SK-N-SH treated with all-trans-retinoic acid at 6 μM for 48 hours (cell line): Measurements from ENCODE around the gene MIER1.

Experiments
- ATAC-seq: fragments of 200-7000 bp; cut with Tn5 transposase; 3 replicates; pipeline ENCODE4 v1.9.1; 2020; ENCODE audit warnings: mild to moderate bottlenecking, moderate library complexity
- ARNTL ChIP-seq: fragments of 450-650 bp; formaldehyde crosslinking; IDR thresholded peaks from 2 replicates; pipeline ENCODE4 v1.5.0; 2020; ENCODE audit warnings: low read depth, mild to moderate bottlenecking, moderate library complexity, borderline replicate concordance
- BACH2 ChIP-seq: fragments of 250-450 bp; sonication (Bioruptor Pico); IDR thresholded peaks from 2 replicates; pipeline ENCODE4 v1.9.0; 2021; ENCODE audit warnings: mild to moderate bottlenecking, borderline replicate concordance
- CREB5 ChIP-seq: fragments of 250-450 bp; sonication (Bioruptor Pico); IDR thresholded peaks from 2 replicates; pipeline ENCODE4 v1.5.1; 2020; ENCODE audit warnings: low read depth, mild to moderate bottlenecking, moderate library complexity
- CSDC2 ChIP-seq: fragments of 250-450 bp; sonication (Bioruptor Pico); IDR thresholded peaks from 2 replicates; pipeline ENCODE4 v1.5.0; 2020; ENCODE audit warnings: mild to moderate bottlenecking, moderate library complexity
- CSRNP3 ChIP-seq: fragments of 250-450 bp; sonication (Bioruptor Pico); IDR thresholded peaks from 2 replicates; pipeline ENCODE4 v1.5.1; 2021; ENCODE audit warnings: mild to moderate bottlenecking, moderate library complexity
- ESRRG ChIP-seq: fragments of 250-450 bp; sonication (Bioruptor Pico); IDR thresholded peaks from 2 replicates; pipeline ENCODE4 v1.6.1; 2021; ENCODE audit warnings: mild to moderate bottlenecking
- GLIS3 ChIP-seq: fragments of 250-450 bp; sonication (Bioruptor Pico); IDR thresholded peaks from 2 replicates; pipeline ENCODE4 v1.5.0; 2020; ENCODE audit warnings: mild to moderate bottlenecking, moderate library complexity
- ISL1 ChIP-seq: fragments of 250-450 bp; sonication (Bioruptor Pico); IDR thresholded peaks from 2 replicates; pipeline ENCODE4 v2.1.2; 2022; ENCODE audit warnings: mild to moderate bottlenecking, moderate library complexity
- OSR1 ChIP-seq: fragments of 250-450 bp; sonication (Bioruptor Pico); IDR thresholded peaks from 2 replicates; pipeline ENCODE4 v1.8.0; 2022; ENCODE audit warnings: moderate library complexity, mild to moderate bottlenecking, inconsistent platforms
- PPARA ChIP-seq: fragments of 250-450 bp; sonication (Bioruptor Pico); IDR thresholded peaks from 2 replicates; pipeline ENCODE4 v1.5.0; 2020; ENCODE audit warnings: mild to moderate bottlenecking, borderline replicate concordance
- RARB ChIP-seq: fragments of 250-450 bp; sonication (Bioruptor Pico); IDR thresholded peaks from 2 replicates; pipeline ENCODE4 v1.8.0; 2021; ENCODE audit warnings: mild to moderate bottlenecking, moderate library complexity
- SNAI2 ChIP-seq: fragments of 250-450 bp; sonication (Bioruptor Pico); IDR thresholded peaks from 2 replicates; pipeline ENCODE4 v1.5.0; 2020; ENCODE audit warnings: mild to moderate bottlenecking, moderate library complexity
- TCF4 ChIP-seq: fragments of 250-450 bp; sonication (Bioruptor Pico); IDR thresholded peaks from 2 replicates; pipeline ENCODE4 v1.8.0; 2021; ENCODE audit warnings: mild to moderate bottlenecking, moderate library complexity, borderline replicate concordance
- TOX ChIP-seq: fragments of 250-450 bp; sonication (Bioruptor Pico); IDR thresholded peaks from 2 replicates; pipeline ENCODE4 v1.8.0; 2021; ENCODE audit warnings: mild to moderate bottlenecking, moderate library complexity, borderline replicate concordance
- TSHZ2 ChIP-seq: fragments of 250-450 bp; sonication (Bioruptor Pico); IDR thresholded peaks from 2 replicates; pipeline ENCODE4 v1.5.0; 2020; ENCODE audit warnings: mild to moderate bottlenecking, moderate library complexity
- ZC3H10 ChIP-seq: fragments of 250-450 bp; sonication (Bioruptor Pico); IDR thresholded peaks from 2 replicates; pipeline ENCODE4 v1.5.1; 2021; ENCODE audit warnings: mild to moderate bottlenecking, moderate library complexity
- ZFP3 ChIP-seq: fragments of 250-450 bp; sonication (Bioruptor Pico); IDR thresholded peaks from 2 replicates; pipeline ENCODE4 v1.5.0; 2020; ENCODE audit warnings: mild to moderate bottlenecking, moderate library complexity
- ZFP30 ChIP-seq: fragments of 450-650 bp; formaldehyde crosslinking; IDR thresholded peaks from 2 replicates; pipeline ENCODE4 v1.5.0; 2022; ENCODE audit warnings: mild to moderate bottlenecking, moderate library complexity
- ZNF565 ChIP-seq: fragments of 450-650 bp; formaldehyde crosslinking; conservative IDR thresholded peaks from 2 replicates; pipeline ENCODE4 v1.5.0; 2020; ENCODE audit warnings: low read depth, mild to moderate bottlenecking, moderate library complexity
- ZNF8 ChIP-seq: fragments of 450-650 bp; formaldehyde crosslinking; IDR thresholded peaks from 2 replicates; pipeline ENCODE4 v1.5.0; 2020; ENCODE audit warnings: mild to moderate bottlenecking, moderate library complexity
- TF ChIP-seq, protein P1 (sequence below): fragments of 250-450 bp; sonication (Bioruptor Pico); IDR thresholded peaks from 2 replicates; pipeline ENCODE4 v1.8.0; 2021; ENCODE audit warnings: low read depth, mild to moderate bottlenecking, moderate library complexity, borderline replicate concordance
- TF ChIP-seq, protein P2 (sequence below): fragments of 250-450 bp; sonication (Bioruptor Pico); IDR thresholded peaks from 2 replicates; pipeline ENCODE4 v1.8.0; 2020; ENCODE audit warnings: mild to moderate bottlenecking, moderate library complexity, borderline replicate concordance

The MIER1 gene

GRCh38 chr1:67020765-67021164, 96.0 kb downstream of the MIER1 start:
- no peak for TF ChIP-seq ISL1 (CRISPR knock-in tag)
- no peak for TF ChIP-seq ZNF565 (CRISPR knock-in tag)
- TF ChIP-seq, protein P1, sequence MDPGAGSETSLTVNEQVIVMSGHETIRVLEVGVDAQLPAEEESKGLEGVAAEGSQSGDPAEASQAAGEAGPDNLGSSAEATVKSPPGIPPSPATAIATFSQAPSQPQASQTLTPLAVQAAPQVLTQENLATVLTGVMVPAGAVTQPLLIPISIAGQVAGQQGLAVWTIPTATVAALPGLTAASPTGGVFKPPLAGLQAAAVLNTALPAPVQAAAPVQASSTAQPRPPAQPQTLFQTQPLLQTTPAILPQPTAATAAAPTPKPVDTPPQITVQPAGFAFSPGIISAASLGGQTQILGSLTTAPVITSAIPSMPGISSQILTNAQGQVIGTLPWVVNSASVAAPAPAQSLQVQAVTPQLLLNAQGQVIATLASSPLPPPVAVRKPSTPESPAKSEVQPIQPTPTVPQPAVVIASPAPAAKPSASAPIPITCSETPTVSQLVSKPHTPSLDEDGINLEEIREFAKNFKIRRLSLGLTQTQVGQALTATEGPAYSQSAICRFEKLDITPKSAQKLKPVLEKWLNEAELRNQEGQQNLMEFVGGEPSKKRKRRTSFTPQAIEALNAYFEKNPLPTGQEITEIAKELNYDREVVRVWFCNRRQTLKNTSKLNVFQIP: no peak
- TF ChIP-seq ESRRG (CRISPR knock-in tag): no peak
- TF ChIP-seq GLIS3 (CRISPR knock-in tag): no peak
- no peak for TF ChIP-seq TSHZ2 (CRISPR knock-in tag)
- TF ChIP-seq, protein P2, sequence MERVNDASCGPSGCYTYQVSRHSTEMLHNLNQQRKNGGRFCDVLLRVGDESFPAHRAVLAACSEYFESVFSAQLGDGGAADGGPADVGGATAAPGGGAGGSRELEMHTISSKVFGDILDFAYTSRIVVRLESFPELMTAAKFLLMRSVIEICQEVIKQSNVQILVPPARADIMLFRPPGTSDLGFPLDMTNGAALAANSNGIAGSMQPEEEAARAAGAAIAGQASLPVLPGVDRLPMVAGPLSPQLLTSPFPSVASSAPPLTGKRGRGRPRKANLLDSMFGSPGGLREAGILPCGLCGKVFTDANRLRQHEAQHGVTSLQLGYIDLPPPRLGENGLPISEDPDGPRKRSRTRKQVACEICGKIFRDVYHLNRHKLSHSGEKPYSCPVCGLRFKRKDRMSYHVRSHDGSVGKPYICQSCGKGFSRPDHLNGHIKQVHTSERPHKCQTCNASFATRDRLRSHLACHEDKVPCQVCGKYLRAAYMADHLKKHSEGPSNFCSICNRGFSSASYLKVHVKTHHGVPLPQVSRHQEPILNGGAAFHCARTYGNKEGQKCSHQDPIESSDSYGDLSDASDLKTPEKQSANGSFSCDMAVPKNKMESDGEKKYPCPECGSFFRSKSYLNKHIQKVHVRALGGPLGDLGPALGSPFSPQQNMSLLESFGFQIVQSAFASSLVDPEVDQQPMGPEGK (CRISPR knock-in tag): no peak
- ATAC-seq: no peak

DNA sequence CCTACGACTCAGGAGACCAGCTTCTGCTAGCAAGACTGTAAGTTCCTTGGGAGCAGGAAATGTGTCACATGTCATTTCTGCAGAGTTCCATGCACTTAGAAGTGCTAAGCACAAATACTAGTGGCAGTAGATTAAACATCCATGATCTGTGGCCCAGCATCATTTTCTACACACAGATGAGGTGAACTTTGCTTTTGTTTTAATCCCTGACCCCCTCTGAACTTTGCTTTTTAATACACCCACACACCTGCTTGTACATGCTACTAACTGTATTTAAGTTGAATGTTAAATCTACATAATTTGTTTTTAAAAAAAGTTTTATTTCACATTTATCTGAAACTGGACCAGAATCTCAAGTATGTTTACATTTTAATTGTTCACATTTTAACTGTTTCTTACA, 104.7 kb downstream of the MIER1 start:
- TF ChIP-seq ARNTL (CRISPR knock-in tag) (no peak), GLIS3 (CRISPR knock-in tag) (no peak), CSDC2 (CRISPR knock-in tag) (no peak), ZNF8 (no peak), TCF4 (CRISPR knock-in tag) (no peak), PPARA (CRISPR knock-in tag) (no peak), OSR1 (CRISPR knock-in tag) (no peak), TOX (CRISPR knock-in tag) (no peak), CREB5 (no peak), ZFP3 (no peak), ZNF565 (CRISPR knock-in tag) (no peak), ZC3H10 (CRISPR knock-in tag) (no peak), ESRRG (CRISPR knock-in tag) (no peak), SNAI2 (CRISPR knock-in tag) (no peak), ZFP30 (no peak), BACH2 (CRISPR knock-in tag) (no peak), CSRNP3 (no peak), RARB (CRISPR knock-in tag) (no peak)
- TF ChIP-seq, protein P2 (CRISPR knock-in tag): no peak
- TF ChIP-seq, protein P1: no peak
- no peak for ATAC-seq
